Ovary (tissue), 3 donors: ENCODE measurements around the gene SCRG1.

Experiments
- CTCF ChIP-seq, 3 donors: fragments of 450-650 bp in 2 of 3; fragments of 200-600 bp in 1 of 3; IDR thresholded peaks; one replicate each; pipeline versions ENCODE4 v1.5.1 to v1.8.0; 2016 to 2022; ENCODE audit warnings: antibody characterized with exemption in 3 of 3, mild to moderate bottlenecking in 1 of 3
- POLR2A ChIP-seq: fragments of 450-650 bp; IDR thresholded peaks from one replicate; pipeline ENCODE4 v1.6.1; 2017; ENCODE audit warnings: antibody characterized with exemption, mild to moderate bottlenecking, moderate library complexity
- donor health status: DM: no; HTN: no; CAD: no.

- no peak for TF ChIP-seq CTCF (IDR thresholded peaks at IDR 0.05)
- TF ChIP-seq POLR2A = no peak
Measured at GRCh38 chr4:173442223-173442932, 43.5 kb upstream of the SCRG1 start.
